Myocyte (in vitro differentiated cells): ENCODE results near the gene HYPK. TPM values are rescaled to one million over a fixed set of nuclear protein-coding genes. Genes with fewer than 3 reads are reported as not detected.
"Not testable (repeated sequence)": the region's sequence is repeated elsewhere in the genome, so short reads cannot be mapped to it uniquely, and the experiment has no call there.

ENCODE experiments used
- DNase-seq: peaks from one replicate; pipeline ENCODE4 v3.0.0-alpha.2; 2012; ENCODE audit warnings: low read depth
- microRNA counts: library from miRNA; unstranded; fragments of <30 nt; microRNA quantifications from one replicate; lab custom pipeline; 2016
- microRNA-seq: library from miRNA; unstranded; fragments of <30 nt; microRNA quantifications from one replicate; pipeline ENCODE4, GENCODE V29; 2016
- total RNA-seq: library from RNA; depleted of rRNA; stranded (reverse); fragments of >200 nt; gene quantifications from 2 replicates; pipeline ENCODE4 v1.2.3, GENCODE V29; 2014

The HYPK gene
- total RNA-seq, 1 donor from 2014 or later = 16.8 TPM

GRCh38 chr15:43832485-43832884 lies 32.1 kb downstream of the HYPK start:
- DNase-seq = not testable (repeated sequence)

GRCh38 chr15:43845421-43845820 lies 45.0 kb downstream of the HYPK start:
- no peak for DNase-seq

- DNase-seq = no peak
Observed at GRCh38 chr15:43851251-43851650, 50.9 kb downstream of the HYPK start.

GRCh38 chr15:43852607-43853006 lies 52.2 kb downstream of the HYPK start:
- DNase-seq = no peak

MicroRNA genes within 50 kb of the gene (microRNA counts, 767-probe panel; counts per million panel counts)
- microRNA hsa-miR-1282 (lab: Ali Mortazavi, UCI) = not detected

Small RNA genes lying within 50 kb of the gene (microRNA-seq; reads per million reads assigned to microRNA genes)
- gene MIR1282 = not detected

Other genes starting within 250 kb of the HYPK start
- 9.9 and 10.5 TPM in 2 replicates for gene PPIP5K1, start 210.4 kb upstream of the HYPK start, total RNA-seq
- not detected in 2 replicates for gene CKMT1B, start 206.6 kb upstream of the HYPK start, total RNA-seq
- gene STRC, start 181.8 kb upstream of the HYPK start, total RNA-seq = 0.08 TPM in 1 of 2 replicates, not detected in the other
- 0.16 and 0.62 TPM in 2 replicates for gene CATSPER2, start 151.8 kb upstream of the HYPK start, total RNA-seq
- gene CKMT1A, start 106.7 kb upstream of the HYPK start, total RNA-seq = not detected in 2 replicates
- gene PDIA3, start 54.2 kb upstream of the HYPK start, total RNA-seq = 126 and 204 TPM in 2 replicates
- 2.2 and 2.7 TPM in 2 replicates for gene ELL3, start 23.6 kb upstream of the HYPK start, total RNA-seq
- 973 and 1,357 TPM in 2 replicates for gene SERF2, start 8.3 kb upstream of the HYPK start, total RNA-seq
- gene SERINC4, start 379 bp upstream of the HYPK start, total RNA-seq = 0.10 TPM in 1 of 2 replicates, not detected in the other
- gene MFAP1, start 24.1 kb downstream of the HYPK start, total RNA-seq = 26.4 and 31.2 TPM in 2 replicates
- 1.7 and 4.1 TPM in 2 replicates for gene WDR76, start 26.4 kb downstream of the HYPK start, total RNA-seq